Fibroblast of upper back skin (primary cell): ENCODE results near the gene MFSD6.
A peak's percentile ranks its signal among the peaks of the same experiment; 100 is the strongest.

ENCODE experiments used
- DNase-seq: peaks from one replicate; pipeline ENCODE4 v3.0.0-alpha.2; 2013

Gene MFSD6

GRCh38 chr2:190443055-190443454, 34.9 kb downstream of the MFSD6 start:
- no peak for DNase-seq

- DNase-seq: peak; percentile 82
These were observed 35.8 kb downstream of the MFSD6 start for GRCh38 chr2:190443778-190444481.

- no peak for DNase-seq
These were observed 36.8 kb downstream of the MFSD6 start for GRCh38 chr2:190444976-190445375.

GRCh38 chr2:190446193-190446592, 38.0 kb downstream of the MFSD6 start:
- DNase-seq: no peak

- DNase-seq: no peak
These were observed 38.8 kb downstream of the MFSD6 start for GRCh38 chr2:190446750-190447516.

GRCh38 chr2:190447766-190448165, 39.6 kb downstream of the MFSD6 start:
- no peak for DNase-seq

- DNase-seq: no peak
These were observed 41.8 kb downstream of the MFSD6 start for GRCh38 chr2:190449925-190450324.

GRCh38 chr2:190450363-190450762, 42.2 kb downstream of the MFSD6 start:
- no peak for DNase-seq

GRCh38 chr2:190451561-190452176, 43.5 kb downstream of the MFSD6 start:
- DNase-seq: no peak

GRCh38 chr2:190452433-190452832, 44.3 kb downstream of the MFSD6 start:
- DNase-seq: no peak

GRCh38 chr2:190454795-190455194, 46.6 kb downstream of the MFSD6 start:
- DNase-seq: no peak

- no peak for DNase-seq
These were observed 47.4 kb downstream of the MFSD6 start for GRCh38 chr2:190455358-190456095.

- no peak for DNase-seq
These were observed 48.7 kb downstream of the MFSD6 start for GRCh38 chr2:190456833-190457232.

GRCh38 chr2:190457256-190457655, 49.1 kb downstream of the MFSD6 start:
- no peak for DNase-seq

- DNase-seq: no peak
These were observed 50.4 kb downstream of the MFSD6 start for GRCh38 chr2:190458352-190459107.

GRCh38 chr2:190459881-190460280, 51.7 kb downstream of the MFSD6 start:
- DNase-seq: no peak

GRCh38 chr2:190460487-190460886, 52.3 kb downstream of the MFSD6 start:
- no peak for DNase-seq

GRCh38 chr2:190462181-190462580, 54.0 kb downstream of the MFSD6 start:
- no peak for DNase-seq

GRCh38 chr2:190462611-190463010, 54.5 kb downstream of the MFSD6 start:
- DNase-seq: no peak

- DNase-seq: no peak
These were observed 56.9 kb downstream of the MFSD6 start for GRCh38 chr2:190465060-190465459.

GRCh38 chr2:190466819-190467446, 58.8 kb downstream of the MFSD6 start:
- peak; percentile 34 for DNase-seq

- DNase-seq: peak; percentile 61
These were observed 59.5 kb downstream of the MFSD6 start for GRCh38 chr2:190467575-190468083.
